NCI-H748 (cell line): ENCODE results near the gene S100A12.

Experiments used
- DNase-seq: peaks from one replicate; lab custom pipeline; 2025; ENCODE audit not compliant: unreplicated experiment; lab: John Stamatoyannopoulos, UW

The S100A12 gene

DNA sequence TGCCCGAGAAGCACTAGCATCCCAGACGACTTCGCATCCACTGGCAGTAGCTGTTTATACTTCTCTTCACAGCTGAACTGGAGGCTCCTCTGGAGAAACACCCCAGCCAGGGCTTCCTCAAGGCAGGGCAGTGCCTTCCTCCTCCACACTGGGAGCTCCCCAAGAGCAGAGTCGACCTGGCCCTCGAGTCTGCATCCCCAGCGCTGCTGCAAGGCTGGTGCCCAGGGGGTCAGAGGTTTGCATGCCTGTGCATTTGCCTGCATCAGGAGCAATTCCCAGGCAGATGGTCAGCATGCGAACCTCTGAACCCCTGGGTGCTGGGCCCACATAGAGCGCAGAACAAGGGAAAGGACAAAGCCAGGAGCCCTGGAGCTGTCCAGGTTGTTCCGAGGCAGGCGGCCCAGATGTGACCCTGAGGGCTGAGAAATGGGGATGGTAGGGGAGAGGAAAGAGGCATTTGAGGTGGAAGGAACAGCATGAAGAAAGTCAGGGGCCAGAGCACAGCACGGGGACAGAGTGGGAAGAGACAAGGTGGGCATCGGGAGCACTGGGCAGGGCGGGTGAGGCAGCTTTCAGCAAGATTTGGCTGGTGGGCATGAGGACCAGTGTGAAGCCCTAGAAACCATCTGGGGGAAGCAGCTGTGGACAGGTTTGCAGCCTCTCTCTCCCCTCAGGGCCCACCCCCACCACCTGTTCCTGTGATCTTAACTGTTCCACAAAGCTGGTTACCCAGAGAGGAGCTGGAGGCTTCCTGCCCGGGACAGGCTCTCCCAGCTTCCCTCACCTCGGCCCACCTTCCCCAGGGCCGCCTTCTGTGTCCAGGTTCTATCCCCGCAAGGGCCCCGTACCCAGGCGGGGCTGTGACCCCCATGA, 21.9 kb upstream of the S100A12 start:
- no peak for DNase-seq

DNA sequence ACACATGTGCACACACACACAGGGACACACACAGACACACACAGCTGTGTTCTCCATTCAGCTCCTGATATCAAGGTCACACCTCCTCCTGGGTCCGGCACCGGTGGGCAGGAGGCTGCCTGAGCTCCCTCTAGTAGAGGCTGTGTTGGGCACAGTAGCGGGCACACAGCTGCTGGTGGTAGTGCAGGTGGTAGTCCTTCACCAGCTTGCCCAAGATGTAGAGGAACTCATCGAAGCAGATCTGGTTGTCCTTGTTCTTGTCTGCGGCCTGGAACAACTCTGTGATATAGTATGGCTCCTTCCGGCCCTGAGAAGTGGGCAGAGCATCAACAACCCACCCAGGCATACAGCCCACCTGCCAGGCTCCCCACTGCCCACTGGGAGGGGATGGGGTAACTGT, 21.0 kb upstream of the S100A12 start:
- DNase-seq: no peak

DNA sequence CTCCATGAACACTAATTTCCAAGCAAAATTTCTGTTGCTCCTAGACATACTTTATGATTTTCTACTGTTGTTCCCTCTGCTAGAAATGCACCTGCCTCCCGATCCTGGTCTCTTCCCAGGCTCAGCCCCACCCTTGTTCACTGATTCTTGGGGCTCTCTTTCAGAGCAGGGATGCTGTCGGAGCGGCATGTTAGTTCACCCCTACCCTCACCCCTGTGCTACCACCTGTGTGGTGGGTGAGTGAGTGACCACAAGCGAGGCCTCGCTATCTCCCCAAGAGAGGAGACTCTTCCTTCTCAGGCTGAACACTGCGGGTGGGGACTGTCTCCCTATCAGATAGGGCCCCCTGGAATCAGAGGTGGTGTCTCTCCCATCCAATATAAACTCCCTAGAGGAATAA, 20.4 kb upstream of the S100A12 start:
- no peak for DNase-seq

DNA sequence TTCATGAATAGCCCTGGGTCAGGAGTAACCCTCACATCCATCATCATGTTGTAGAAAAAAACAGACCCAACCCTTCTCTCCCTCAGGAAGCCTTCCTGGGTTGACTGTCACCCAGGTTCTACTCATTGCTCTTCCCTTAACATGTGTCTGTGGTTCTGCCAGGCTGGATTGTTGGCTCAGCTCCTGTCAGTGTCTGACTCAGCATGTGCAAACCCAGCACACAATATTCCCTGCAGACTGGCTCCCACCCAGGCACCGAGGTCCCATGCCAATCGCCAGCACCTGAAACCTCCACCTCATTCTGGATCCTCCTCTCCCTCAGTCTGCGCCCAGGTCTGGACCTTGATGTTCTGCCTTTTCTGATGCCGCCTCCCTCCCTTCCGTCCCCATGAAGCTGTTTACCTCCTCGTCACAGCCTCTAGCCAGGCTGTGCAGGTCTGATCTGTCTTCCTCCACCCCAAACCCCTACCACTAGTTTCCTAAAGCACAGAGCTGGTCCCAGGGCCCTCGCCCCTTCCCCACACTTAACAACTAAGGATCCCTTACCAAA, 19.8 kb upstream of the S100A12 start:
- DNase-seq: no peak

DNA sequence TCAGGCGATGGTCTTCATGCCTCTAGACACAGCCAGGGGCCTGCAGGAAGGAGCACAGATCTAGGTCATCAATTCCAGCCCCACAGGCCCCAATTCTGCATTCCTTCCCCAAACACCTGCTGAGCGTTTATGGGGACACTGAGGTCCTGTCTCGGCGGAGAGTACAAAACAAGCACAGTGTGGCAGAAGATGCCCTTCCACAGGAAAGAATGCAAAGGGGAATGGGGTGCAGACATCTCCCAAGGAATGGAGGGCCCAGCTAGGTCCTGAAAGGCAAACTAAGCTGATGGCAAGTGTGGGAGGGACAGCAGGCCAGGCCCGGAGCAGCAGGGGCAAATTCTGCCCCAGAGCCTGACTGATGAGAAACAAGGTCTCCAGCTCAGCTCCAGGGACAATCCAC, 19.0 kb upstream of the S100A12 start:
- DNase-seq: no peak

DNA sequence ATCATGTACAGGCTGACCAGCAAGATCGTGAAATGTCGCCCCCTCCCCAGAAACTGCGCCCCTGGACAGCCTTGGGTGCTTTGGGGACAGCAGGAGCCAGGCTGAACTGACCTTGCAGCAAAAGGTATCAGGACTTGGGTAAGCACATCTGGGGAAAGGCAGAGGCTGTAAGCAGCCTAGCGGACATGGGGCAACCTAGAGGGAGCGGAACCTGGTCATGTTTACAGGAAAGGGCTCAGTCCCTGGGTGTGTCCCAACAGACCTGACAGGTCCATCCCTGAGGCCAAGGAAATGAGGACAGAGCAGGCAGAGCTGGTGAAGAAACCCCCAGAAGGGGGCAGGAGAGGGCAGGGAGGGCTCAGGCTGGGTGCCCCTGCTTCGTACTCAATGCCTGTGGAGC, 18.5 kb upstream of the S100A12 start:
- DNase-seq: peak; percentile 13

DNA sequence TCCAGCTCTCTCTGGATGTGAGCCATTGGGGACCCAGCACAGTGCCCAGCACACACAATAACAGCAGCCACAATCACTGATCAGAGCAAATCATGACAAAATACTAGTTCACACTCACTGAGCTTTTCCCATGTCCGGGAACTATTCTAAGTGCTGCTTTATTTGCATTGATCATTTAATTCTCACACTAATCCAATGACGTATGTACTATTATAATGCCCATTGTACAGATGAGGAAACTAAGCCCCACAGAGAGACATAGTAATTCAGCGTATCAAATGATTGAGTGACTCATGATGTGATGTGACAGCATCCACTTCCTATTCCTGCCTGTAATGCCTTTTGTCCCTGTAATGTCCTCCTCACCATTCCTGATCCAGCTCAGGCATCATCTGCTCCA, 17.4 kb upstream of the S100A12 start:
- DNase-seq: no peak

DNA sequence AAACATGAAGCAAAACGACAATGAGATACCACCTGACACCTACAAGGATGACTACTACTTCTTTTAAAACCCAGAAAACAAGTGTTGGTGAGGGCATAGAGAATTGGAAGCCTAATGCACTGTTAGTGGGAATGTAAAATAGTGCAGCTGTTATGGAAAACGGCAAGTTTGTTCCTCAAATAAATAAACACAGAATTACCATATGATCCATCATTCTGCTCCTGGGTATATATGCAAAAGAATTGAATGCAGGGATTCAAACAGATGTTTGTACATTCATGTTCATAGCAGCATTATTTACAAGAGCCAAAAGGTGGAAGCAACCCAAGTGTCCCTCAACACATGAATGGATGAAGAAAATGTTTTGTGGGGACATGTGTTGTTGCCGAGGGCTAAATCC, 16.8 kb upstream of the S100A12 start:
- no peak for DNase-seq

DNA sequence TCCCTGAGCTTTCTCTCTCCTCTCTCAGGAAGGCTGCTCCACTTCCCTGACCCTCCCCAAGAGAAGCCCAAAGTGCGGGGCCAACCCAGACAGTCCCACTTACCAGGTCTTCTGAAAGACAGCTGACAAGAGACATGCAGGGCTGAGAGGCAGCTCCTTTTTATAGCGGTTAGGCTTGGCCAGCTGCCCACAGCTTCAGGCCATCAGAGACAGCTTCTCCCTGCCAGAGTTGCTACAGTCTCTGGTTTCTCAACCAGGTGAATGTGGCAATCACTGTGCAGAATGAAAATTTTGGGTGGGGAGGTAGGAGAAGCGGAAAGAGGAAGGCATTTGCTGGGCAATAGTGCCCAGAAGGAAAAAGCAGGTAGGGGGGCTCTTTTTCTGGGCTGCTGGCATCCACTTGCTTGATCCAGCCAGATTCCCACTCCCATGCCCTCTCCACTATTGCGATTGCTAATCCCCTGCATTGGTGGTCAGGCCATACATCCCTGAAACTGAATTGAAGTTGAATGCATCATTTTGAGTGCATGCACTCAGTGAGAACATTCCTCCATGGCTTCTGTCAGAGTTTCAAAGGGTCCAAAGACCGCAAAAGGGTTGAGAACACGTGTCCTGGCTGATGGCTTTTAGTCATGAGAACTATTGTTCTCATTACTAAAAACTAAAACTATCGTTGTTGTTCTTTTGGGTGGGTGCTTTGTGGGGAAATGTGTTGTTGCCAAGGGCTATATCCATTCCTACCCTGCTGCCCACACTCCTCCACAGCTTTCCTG, 15.7 kb upstream of the S100A12 start, which contains the start of gene S100A8:
Gene S100A8 (minus strand): TSS at position 136 of the 773 bp plus-strand sequence. CDS start 538 bp downstream, outside the sequence.
- no peak for DNase-seq

DNA sequence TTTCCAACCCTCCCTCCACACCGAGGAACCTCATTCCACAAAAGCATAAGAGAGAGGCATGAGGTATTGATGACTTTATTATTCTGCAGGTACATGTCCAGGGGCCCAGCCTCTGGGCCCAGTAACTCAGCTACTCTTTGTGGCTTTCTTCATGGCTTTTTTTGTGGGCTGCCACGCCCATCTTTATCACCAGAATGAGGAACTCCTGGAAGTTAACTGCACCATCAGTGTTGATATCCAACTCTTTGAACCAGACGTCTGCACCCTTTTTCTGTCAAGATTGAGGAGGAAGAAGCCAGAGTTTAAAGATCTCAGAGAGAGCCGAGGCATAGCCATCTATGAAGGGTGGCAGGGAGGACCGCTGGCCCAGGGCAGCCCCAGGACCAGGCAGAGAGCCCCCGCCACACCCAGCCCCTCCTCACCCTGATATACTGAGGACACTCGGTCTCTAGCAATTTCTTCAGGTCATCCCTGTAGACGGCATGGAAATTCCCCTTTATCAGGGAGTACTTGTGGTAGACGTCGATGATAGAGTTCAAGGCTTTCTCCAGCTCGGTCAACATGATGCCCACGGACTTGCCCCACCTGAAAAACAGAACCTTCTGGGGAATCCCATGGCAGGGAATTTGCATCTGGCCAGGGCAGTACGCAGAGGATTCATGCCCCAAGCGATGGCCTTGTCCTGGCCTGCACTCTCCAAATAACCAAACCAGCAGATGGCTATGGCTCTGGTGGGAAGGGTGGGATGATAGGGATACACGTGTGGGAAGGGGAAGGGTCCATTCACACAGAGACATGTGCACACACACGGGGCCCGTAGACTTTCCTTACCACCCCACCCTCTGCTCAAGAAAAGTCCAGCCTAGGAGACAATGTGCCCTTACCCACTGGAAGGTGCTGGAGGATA, 14.8 kb upstream of the S100A12 start:
- no peak for DNase-seq

DNA sequence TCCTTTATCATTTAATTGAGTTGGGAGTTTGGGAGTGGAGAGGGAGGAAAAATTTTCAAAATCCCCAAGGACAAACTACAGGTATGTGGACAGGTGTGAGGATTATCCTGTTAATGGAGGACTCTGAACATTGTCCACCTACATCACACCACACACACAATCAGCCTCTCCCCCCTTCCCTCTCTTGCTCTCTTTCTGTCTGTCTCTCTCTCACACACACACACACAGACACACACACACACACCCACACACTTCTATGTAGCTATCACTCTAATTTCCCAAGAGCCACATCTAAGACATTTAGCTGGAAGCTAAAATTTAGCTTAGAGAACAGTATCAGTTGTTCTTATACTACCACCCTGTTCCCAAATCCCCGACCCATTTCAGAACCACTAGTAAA, 14.0 kb upstream of the S100A12 start:
- no peak for DNase-seq

DNA sequence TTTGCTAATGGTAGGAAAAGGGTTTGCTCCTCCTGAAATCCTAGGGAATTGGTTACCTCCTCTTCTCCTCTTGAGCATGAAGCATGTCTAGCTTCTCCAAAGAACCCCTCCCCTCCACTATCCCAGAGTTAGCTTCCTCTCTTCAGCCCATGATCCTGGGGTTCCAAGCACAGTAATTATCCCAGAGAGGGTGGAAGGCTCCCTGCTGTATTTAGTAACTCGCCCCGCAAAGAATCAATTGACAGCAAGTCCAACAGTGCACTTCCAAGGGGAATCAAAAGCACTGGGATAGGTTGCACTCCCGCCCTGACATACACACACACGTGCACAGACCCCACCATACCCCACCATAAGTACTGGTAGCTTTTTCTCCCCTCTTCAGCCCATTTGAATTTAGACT, 12.4 kb upstream of the S100A12 start:
- no peak for DNase-seq

DNA sequence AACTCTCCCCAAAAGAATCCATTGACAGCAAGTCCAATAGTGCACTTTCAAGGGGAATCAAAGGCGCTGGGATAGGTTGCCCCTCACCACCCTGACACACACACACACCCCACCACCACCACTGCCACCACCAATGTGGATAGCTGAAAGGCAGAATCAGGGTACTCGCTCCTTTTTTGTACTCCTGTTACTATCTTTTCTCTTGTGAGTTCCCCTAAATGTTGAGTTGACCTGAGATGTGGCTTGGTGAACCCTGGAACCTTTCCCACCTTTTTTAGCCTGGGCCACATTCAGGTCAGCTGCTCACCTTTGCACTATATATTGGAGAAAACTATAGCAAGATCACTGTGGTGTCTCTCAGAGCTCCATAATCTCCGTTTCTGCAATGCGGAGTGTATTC, 11.6 kb upstream of the S100A12 start:
- DNase-seq: no peak

DNA sequence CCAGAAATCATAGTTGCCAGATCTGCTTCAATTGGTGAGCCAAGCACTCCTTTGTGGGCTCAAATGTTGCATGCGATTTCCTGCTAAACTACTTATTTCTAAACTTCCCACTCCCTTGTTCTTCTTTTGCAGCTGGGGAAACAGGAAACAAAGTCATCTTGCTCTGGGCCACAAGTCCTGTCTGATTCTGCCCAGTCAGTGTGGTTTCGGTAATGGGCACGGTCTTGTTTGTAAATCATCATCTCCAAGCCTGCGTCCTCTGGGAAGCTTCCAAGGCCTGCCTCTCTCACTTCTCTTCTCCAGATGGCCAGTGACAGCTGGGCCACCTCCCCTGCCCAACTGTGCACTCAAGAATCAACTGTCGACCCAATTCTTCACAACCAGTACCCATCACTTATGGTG, 11.1 kb upstream of the S100A12 start:
- no peak for DNase-seq

DNA sequence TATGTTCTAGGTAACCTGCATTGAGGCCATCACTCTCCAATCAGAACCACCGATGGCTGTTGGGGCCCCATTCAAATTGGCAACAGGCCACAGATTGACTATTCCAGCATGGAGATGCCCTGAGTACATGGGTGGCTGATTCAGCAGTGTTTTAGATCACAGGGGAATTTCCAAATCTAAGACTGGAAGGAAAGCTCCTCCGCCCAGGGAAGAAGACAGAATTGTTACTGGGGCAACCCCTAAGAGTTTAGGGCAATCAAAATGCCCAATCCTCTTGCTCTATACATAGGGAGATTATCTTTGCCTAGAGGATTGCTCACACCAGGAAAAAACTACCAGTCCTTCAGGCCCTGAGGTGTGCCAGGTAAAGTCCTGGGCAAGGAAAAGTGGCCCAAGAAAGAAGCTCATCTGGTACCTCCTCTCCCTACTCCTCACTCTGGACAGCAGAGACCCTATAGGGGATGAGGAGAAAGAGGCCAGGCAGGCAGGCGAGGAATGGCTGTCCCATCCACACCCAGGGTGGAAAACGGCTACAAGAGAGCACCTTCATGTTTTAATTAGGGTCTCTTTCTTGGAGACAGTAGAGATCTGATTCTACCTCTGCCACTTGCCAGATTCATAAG, 9.6 kb upstream of the S100A12 start:
- no peak for DNase-seq

DNA sequence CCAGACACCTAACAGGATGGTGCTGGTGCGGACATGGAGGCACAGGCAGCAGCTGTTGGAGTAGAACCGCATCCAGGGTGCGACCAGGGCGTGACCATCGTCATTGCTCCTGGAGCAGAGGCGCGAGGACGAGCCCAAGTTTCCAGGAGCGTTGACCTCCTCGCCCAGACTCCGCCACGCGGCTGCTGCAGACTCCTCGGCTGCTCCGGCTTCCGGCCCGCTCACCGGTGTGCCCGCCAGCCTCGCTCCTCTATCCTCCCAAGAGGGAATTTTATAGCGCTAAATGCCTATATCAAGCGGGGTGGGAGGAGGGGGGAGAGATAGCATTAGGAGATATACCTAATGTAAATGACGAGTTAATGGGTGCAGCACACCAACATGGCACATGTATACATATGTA, 5.3 kb upstream of the S100A12 start:
- no peak for DNase-seq

DNA sequence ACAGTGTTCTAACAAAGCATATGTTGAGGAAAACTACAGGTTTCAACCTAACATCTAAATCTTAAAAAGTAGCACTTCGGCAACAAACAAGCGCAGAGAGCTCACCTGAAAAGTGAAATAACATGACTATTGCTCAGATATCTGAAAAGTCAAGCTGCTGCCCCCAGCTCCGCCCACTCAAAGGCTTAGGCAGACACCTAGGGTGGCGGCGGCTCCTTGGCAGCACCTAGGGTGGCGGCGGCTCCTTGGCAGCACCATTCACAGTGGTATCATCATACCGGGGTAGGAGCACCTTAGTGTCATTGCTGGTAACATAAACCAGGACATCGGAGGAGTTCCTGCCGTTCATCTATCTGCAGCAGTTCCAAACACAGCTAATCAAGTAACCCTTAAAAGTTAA, 4.2 kb upstream of the S100A12 start:
- no peak for DNase-seq

DNA sequence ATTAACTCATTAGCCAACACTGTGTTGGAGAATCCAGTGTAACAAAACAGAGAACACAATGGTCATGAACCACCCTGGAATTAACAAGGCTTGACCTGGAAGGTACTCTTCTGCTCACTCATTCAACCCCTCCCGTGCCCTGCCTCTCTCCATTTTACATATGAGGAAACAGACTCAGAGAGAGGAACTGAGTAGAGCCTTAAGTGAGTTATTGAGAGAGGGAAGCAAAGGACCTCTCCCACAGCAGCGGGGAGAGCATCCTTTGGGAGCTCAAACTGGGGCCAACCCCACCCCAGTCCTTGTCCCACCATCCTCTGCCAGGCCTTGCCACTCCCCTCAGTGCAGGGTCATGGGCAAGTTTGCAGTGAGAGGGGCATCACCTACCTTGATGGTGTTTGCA, 1.4 kb downstream of the S100A12 start:
- no peak for DNase-seq

DNA sequence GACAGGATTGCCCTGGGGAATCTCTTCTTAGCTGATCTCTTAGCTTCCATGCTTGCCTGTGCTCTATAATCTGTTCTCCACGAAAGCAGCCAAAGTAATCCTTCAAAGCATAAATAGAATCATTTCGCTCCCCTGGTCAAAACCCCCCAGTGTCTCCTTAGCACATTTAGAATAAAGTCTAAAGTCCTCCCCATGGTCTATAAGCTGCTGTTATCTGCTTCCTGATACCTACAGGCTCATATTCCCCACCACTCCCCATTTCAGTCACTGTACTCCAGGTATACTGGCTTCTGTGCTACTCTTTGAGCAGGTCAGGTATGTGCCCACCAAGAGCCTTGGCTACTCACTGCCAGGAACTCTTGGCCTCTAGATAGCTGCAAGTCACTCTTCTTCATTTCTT, 2.9 kb downstream of the S100A12 start:
- DNase-seq: no peak

DNA sequence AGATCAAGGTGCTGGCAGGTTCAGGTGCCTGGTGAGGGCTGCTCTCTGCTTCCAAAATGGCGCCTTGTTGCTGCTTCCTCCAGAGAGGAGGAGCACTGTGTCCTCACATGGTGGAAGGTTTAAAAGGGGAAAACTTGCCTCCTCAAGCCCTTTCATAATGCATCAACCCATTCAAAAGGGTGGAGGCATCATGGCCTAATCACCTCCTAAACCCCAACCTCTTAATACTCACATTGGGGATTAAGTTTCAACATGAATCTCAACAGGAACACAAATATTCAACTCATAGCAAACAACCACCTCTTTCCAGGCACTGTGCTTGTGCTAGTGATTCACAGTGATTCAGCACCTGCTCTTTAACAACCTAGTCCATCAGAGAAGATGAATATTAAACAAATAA, 4.2 kb downstream of the S100A12 start:
- no peak for DNase-seq

DNA sequence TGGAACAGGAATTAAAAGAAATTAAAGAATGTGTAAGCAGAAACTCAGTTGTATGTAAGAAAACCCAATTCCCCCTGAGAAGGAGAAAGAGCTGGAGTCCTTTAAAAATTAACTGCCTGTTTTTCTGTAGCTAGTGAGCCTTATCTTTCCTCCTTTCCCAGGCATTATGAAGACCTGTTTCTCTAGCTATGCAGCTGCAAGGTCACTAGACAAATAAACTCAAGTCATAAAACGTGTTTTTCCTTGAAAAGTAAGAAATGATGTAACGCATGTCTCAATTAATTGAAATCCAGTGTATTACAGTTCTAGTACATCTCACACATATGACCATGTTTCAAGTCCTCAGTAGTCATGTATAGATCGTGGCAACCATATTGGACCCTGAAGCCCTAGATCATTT, 5.3 kb downstream of the S100A12 start:
- no peak for DNase-seq
